ENCODE measurements around the gene AKT1. TPM values are rescaled to one million over a fixed set of nuclear protein-coding genes. Genes with fewer than 3 reads are reported as not detected.

Gene AKT1
- polyA plus RNA-seq, 3 donors from 2014 or later, result 14.8 to 23.3 (median 21.3) TPM

DNA sequence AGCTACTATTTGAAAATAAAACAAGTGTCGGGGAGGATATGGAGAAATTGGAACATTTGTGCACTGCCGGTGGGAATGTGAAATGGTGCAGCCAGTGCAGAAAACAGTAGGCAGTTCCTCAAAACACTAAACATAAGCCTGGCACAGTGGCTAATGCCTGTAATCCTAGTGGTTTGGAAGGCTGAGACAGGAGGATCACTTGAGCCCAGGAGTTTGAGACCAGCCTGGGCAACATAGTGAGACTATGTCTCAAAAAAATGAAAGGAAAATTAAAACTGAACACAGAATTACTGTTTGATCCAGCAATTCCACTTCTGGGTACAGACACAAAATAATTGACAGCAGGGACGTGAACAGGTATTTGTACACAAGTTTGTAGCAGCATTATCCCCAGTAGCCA, 30.0 kb downstream of the AKT1 start:
- H3K27ac Mint-ChIP-seq, result peak overlapping the region in 2 of 6 donors; percentile 20 to 53
- H3K9me3 Mint-ChIP-seq, result no peaks in the 10 kb centered on the region

DNA sequence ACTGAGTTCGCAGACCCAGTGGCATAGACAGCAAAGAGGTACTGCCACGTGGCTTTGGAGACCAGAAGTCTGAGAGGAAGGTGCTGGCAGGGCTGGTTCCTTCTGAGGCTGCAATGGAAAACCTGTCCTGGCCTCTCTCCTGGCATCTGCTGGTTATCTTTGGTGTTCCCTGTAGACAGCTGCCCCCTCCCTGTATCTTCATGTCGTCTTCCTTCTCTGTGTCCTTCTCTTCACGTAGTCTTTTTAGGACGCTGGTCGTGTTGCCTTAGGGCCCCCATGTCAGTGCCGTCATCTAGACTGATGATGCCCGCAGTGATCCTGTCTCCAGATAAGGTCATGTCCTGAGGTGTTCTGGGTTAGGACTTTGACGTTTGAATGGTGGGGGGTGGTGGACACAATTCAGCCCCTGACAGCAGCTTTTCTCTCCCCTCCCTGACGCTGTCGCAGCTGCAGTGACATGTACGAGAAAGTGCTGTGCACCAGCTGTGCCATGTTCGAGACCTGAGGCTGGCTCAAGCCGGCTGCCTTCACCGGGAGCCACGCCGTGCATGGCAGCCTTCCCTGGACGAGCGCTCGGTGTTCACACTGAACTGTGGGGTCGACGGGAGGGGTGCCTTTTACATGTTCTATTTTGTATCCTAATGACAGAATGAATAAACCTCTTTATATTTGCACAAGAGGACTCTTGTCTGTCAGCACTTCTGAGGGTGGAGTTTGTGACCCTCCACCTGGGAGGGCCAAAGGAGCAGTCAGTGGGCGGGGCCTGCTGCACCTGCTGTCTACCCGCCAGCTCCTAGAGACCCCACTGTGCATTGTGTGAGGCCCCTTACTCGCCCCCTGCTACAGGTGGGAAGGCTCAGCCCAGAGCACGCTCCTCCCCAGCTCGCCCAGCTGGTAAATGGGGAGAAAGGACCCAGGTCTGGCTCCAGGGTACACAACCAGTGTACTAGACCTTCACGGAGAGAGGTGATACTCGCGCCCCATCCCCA, 36.3 kb downstream of the AKT1 start:
- H3K4me3 Mint-ChIP-seq, result no peak overlapping the region
- H3K27me3 Mint-ChIP-seq (ENCODE audit: low read depth in 3 of 3), result peaks cover 0 to 9% (median 6%) of the 10 kb centered on the region in 3 donors
- no peak for DNase-seq
- H3K36me3 Mint-ChIP-seq, result peaks cover 4 to 16% (median 14%) of the 10 kb centered on the region in 3 donors
- peaks cover 11 to 17% of the 10 kb centered on the region in 2 donors for H3K4me1 Mint-ChIP-seq
- H3K27ac Mint-ChIP-seq, result no peak overlapping the region
- H3K9me3 Mint-ChIP-seq, result no peaks in the 10 kb centered on the region

More for the DNA sequence above, 30.0 kb downstream of the AKT1 start:
- DNase-seq, result no peak
- H3K4me1 Mint-ChIP-seq, result peaks cover 0 to 1% of the 10 kb centered on the region in 2 donors
- H3K27me3 Mint-ChIP-seq (ENCODE audit: low read depth in 3 of 3), result peaks cover 0 to 4% (median 2%) of the 10 kb centered on the region in 3 donors
- peaks cover 4 to 11% (median 11%) of the 10 kb centered on the region in 3 donors for H3K36me3 Mint-ChIP-seq
- H3K4me3 Mint-ChIP-seq, result no peak overlapping the region

DNA sequence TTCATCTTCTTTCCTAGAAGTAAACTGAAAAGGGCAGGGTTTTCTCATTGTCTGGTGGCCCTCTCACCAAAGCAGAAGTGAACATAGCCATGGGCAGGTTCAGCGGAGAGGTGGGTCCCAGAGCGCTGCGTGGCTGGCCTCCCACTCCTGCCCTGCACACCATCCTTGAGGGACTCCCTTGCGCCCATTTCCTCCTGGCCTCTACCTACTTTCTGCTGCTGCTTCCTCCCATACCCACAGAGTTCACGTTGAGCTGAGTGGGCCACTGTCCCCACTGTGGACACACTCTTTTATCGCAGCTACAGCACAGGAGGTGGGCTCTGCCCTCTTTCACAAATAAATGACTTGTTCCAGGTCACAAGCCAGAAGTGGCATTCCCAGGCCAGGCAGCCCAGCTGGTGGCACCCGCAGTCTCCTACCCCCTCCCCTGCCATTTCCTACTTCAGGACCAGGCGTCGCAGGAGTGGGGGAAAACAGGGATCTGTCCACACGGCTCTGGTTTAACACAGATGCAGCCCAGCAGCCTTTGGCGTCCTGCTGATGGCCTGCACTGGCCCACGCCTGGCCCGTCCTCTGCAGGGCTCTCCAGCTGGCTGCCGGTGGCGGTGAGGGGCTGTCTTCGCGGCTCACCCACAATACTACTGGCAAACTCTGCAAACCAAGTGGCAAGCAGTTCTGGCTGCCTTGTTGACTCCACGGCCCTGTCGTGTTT, 37.7 kb downstream of the AKT1 start:
- no peak overlapping the region for H3K4me3 Mint-ChIP-seq
- H3K4me1 Mint-ChIP-seq, result peaks cover 21 to 29% of the 10 kb centered on the region in 2 donors
- peaks cover under 1 to 13% (median 11%) of the 10 kb centered on the region in 3 donors for H3K27me3 Mint-ChIP-seq (ENCODE audit: low read depth in 3 of 3)
- H3K9me3 Mint-ChIP-seq, result no peaks in the 10 kb centered on the region
- no peak for DNase-seq
- no peak overlapping the region for H3K27ac Mint-ChIP-seq
- H3K36me3 Mint-ChIP-seq, result peaks cover 4 to 16% (median 14%) of the 10 kb centered on the region in 3 donors

DNA sequence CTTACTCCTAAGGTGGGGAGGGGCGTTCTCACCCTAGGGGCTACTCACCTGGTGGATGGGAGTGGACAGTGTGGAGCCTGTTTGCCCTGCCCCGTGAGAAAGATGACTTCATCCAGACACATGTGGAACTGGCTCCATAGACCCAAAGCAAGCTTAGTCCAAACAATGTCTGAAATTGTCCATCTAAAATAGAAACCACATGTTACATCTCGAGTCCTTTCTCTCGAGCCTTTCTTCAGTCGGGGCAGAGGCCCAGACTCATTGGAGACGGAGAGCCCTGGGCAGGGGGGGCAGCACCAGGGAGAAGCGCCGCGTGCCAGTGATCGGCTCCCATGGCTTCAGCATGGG, 38.3 kb downstream of the AKT1 start:
- Mint-ChIP-seq H3K9me3 (no peaks in the 10 kb centered on the region), H3K4me3 (no peak overlapping the region), H3K4me1 (peaks cover 27 to 33% of the 10 kb centered on the region in 2 donors), H3K36me3 (peaks cover 3 to 14% (median 12%) of the 10 kb centered on the region in 3 donors), H3K27me3 (ENCODE audit: low read depth in 3 of 3) (peaks cover 4 to 17% (median 15%) of the 10 kb centered on the region in 3 donors), H3K27ac (peak overlapping the region in 1 of 6 donors; percentile 43)
- no peak for DNase-seq

DNA sequence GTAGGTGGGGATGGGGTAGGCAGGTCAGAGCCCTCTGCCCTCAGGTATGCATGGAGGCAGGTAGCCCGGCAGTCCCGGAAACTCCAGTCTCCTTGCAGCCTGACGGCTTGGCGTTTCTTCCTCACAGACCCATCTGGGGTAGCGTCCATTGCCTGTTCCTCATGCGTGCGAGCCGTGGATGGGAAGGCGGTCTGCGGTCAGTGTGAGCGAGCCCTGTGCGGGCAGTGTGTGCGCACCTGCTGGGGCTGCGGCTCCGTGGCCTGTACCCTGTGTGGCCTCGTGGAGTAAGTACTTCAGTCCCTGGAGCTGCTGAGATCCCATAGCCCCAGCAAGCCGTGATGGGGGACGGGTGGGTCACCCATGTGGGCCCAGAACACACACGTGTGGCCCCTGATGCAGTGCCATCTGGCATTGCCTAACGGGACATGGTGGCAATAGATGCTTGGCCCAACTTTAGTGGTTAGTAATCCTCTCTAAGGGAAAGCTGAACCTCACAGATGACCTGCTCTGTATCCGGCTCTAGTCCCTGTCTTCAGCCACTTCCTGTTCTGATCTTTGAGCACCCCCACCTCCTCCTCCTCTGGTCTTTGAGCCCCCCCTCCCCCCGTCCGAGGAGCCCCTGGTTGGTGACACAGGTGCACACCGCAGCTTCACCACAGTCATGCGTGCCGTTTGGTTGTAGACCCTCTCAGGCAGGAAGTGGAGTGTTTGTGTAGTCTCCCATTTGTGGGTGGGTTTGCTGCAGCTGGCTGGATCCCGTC, 38.9 kb downstream of the AKT1 start:
- peak overlapping the region in 2 of 6 donors; percentile 24 to 43 for H3K27ac Mint-ChIP-seq

DNA sequence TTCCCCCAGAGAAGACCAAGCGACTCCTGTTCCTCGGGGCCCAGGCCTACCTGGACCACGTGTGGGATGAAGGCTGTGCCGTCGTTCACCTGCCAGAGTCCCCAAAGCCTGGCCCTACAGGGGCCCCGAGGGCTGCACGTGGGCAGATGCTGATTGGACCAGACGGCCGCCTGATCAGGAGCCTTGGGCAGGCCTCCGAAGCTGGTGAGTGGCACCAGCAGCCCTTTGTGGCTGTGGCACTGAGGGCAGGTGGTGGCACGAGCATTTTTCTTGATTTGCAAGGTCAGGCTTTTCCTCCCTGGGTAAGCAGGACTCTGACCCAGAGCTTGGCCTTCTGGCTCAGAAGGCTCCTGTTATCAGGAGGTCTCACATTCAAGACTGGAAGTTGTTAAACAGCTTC, 39.9 kb downstream of the AKT1 start:
- Mint-ChIP-seq H3K4me3 (peak overlapping the region in 1 of 5 donors; percentile 93), H3K27ac (peak overlapping the region in 1 of 6 donors; percentile 5), H3K27me3 (ENCODE audit: low read depth in 3 of 3) (peaks cover 4 to 15% (median 13%) of the 10 kb centered on the region in 3 donors), H3K36me3 (peaks cover 0 to 5% (median 3%) of the 10 kb centered on the region in 3 donors), H3K9me3 (no peaks in the 10 kb centered on the region), H3K4me1 (peaks cover 28 to 36% of the 10 kb centered on the region in 2 donors)
- no peak for DNase-seq

More for the DNA sequence above, 38.9 kb downstream of the AKT1 start:
- Mint-ChIP-seq H3K27me3 (ENCODE audit: low read depth in 3 of 3) (peaks cover 4 to 15% (median 15%) of the 10 kb centered on the region in 3 donors), H3K9me3 (no peaks in the 10 kb centered on the region), H3K4me1 (peaks cover 28 to 33% of the 10 kb centered on the region in 2 donors), H3K36me3 (peaks cover 0 to 10% (median 10%) of the 10 kb centered on the region in 3 donors), H3K4me3 (no peak overlapping the region)
- no peak for DNase-seq

DNA sequence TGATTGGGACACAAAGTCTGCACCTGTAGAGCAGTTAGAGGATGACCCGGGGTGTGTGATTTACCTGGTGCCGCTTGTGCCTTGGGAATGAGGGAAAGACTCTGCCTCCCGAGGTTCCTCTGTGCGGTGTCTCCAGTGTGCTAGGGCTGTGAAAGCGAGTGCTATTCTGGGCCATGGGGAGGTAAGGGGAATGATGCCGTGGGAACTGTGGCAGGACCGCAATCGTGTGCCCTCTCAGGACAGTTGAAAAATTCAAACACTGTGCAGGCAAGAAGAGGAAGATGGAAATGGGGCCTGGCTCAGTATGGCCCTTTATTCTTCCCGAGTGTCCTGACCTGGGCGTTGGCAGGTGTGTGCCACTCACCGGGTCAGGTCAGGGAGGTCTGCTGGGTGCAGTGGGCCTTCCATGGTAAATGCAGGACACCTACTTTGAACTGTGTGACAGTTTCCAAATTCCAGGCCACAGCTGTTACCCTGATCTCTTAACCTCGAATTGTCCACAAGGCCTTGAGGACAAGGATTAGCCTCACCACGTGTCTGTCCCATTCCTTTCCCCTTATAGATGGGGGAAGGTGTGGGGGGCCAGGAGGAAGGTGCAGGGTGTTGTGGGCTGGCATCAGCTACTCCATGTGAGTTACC, 41.2 kb downstream of the AKT1 start:
- H3K4me1 Mint-ChIP-seq, result peaks cover 28 to 36% of the 10 kb centered on the region in 2 donors

DNA sequence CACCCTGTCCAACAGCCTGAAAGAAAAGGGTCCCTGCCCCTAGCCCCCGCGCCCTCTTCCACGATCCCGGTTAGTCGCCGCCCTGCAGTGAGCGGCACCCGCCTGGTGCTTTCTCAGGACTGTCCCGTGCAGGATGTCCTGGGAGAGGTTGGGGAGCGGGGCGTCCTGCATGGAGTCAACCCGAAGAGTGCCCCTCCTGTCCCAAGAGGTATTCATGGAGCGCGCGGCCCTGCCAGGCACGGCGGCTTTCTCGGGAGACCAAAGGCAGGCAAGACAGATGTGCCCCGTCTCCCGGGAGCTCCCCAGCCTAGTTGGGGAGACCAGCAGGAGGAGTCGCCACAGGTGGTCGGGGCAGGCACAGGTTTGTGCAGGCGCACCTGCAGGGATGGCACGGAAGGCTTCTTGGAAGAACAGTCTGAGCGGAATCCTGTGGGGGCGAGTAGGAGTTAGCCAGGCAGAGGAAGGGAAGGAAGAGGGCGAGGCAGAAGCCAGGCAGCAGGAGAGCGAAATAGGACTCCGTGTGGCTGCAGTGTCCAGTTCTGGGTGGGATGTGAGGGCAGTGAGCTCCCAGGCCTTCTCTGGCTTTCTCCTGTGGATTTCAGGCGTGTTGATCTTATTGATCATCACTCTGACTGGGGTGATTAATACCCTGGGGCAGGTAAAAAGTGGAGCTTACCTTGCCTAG, 41.9 kb downstream of the AKT1 start:
- Mint-ChIP-seq H3K36me3 (peaks cover 0 to 5% (median 3%) of the 10 kb centered on the region in 3 donors), H3K9me3 (no peaks in the 10 kb centered on the region), H3K4me3 (peak overlapping the region; percentile 78 to 93 (median 82)), H3K27me3 (ENCODE audit: low read depth in 3 of 3) (peaks cover 4 to 13% (median 12%) of the 10 kb centered on the region in 3 donors), H3K4me1 (peaks cover 28 to 38% of the 10 kb centered on the region in 2 donors), H3K27ac (peak overlapping the region; percentile 72 to 89 (median 84))
- DNase-seq, result peak in 2 of 3 donors; percentile 12 to 15

More for the DNA sequence above, 41.2 kb downstream of the AKT1 start:
- Mint-ChIP-seq H3K27me3 (ENCODE audit: low read depth in 3 of 3) (peaks cover 4 to 15% (median 13%) of the 10 kb centered on the region in 3 donors), H3K4me3 (peak overlapping the region; percentile 78 to 93 (median 82)), H3K36me3 (peaks cover 0 to 5% (median 3%) of the 10 kb centered on the region in 3 donors), H3K27ac (peak overlapping the region; percentile 72 to 89 (median 84)), H3K9me3 (no peaks in the 10 kb centered on the region)
- DNase-seq, result no peak

DNA sequence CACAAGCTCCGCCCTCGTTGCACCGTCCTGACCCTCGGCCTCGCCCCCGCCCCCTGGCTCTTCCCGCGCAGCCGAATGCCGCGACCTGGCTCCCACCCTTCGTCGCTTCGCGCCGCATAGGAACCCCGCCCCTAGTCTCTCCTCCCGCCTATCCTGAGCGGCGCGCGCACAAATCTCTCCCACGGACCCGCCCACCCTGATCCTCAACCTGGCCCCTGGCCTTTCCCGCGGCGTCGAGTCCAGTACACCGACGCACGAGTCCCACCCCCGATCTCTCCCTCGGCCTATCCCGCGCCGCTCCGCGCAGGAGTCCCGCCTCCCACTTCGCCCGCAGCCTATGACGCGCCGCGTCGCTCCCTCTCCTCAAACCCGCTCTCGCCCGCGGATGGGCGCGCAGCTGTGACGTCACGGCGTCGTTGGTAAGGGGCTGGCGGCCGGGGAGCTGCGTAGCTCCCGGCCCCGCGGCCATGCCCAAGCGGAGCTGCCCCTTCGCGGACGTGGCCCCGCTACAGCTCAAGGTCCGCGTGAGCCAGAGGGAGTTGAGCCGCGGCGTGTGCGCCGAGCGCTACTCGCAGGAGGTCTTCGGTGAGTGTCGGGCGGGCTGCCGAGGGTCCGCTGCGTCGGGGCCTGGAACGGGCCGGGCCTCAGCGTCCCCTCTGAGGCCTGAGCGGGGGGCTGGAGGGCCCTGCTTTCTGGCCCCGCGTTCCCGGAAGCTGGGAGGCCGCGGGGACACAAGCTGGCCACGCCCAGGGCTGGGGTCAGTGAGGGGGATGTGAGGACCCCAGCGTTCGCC, 42.6 kb downstream of the AKT1 start, which contains the start of gene SIVA1:
Gene SIVA1 (plus strand): TSS at position 413 of the 793 bp plus-strand sequence. CDS start 55 bp downstream, at position 468.
- peak; percentile 99 for DNase-seq
- H3K9me3 Mint-ChIP-seq, result no peaks in the 10 kb centered on the region
- H3K4me1 Mint-ChIP-seq, result peaks cover 28 to 39% of the 10 kb centered on the region in 2 donors
- H3K27me3 Mint-ChIP-seq (ENCODE audit: low read depth in 3 of 3), result peaks cover 4 to 13% (median 12%) of the 10 kb centered on the region in 3 donors
- peak within 1 kb of the TSS; percentile 85 to 96 (median 89) for H3K27ac Mint-ChIP-seq
- H3K36me3 Mint-ChIP-seq, result peaks cover 0 to 5% (median 3%) of the 10 kb centered on the region in 3 donors
- H3K4me3 Mint-ChIP-seq, result peak within 1 kb of the TSS; percentile 88 to 93 (median 92)

DNA sequence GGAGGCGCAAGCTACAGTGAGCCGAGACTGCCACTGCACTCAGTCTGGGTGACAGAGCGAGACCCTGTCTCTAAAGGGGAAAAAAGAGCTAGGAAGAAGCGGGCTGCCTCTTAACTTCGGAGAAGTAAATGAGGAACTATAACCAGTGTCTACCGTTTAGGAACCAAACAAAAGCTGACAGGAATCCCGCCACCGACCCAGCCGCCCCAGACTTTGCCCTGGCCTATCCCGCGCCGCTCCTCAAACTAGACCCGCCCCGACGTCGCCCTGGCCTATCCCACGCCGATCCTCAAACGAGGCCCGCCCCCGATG, 43.2 kb downstream of the AKT1 start:
- no peak for DNase-seq
- Mint-ChIP-seq H3K36me3 (peaks cover 0 to 5% (median 3%) of the 10 kb centered on the region in 3 donors), H3K27ac (peak overlapping the region; percentile 73 to 96 (median 89)), H3K4me3 (peak overlapping the region; percentile 88 to 93 (median 92)), H3K9me3 (no peaks in the 10 kb centered on the region), H3K4me1 (peaks cover 28 to 39% of the 10 kb centered on the region in 2 donors), H3K27me3 (ENCODE audit: low read depth in 3 of 3) (peaks cover 4 to 13% (median 12%) of the 10 kb centered on the region in 3 donors)

DNA sequence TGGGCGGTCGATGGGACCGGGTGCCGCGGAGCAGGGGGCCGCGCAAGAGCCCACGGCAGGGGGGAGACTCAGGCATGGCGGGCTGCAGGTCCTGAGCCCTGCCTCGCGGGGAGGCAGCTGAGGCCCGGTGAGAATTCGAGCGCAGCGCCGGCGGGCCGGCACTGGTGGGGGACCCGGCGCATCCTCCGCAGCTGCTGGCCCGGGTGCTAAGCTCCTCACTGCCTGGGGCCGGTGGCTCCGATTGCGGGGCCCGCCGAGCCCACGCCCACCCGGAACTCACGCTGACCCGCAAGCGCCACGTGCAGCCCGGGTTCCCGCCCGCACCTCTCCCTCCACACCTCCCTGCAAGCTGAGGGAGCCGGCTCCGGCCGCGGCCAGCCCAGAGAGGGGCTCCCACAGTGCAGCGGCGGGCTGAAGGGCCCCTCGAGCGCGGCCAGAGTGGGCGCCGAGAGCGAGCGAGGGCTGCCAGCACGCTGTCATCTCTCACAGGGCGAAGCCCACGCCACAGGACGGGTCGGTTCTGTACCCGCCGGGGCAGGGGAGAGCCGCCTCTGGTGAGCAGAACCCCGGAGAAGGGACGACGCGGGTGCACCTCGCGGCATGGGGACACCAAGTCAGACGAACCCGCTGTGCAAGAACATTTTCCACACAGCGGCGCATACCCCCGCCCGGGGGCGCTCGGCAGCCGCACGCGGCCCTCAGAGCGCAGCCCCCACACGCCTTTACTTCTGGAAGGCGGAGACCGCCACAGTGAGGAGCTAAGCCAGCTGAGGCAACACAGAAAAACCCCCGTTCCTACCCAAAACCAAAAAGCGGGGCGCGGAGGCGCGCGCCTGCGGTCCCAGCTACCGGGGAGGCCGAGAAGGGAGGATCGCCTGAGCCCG, 43.8 kb downstream of the AKT1 start:
- Mint-ChIP-seq H3K9me3 (no peaks in the 10 kb centered on the region), H3K4me1 (peaks cover 28 to 36% of the 10 kb centered on the region in 2 donors), H3K4me3 (peak overlapping the region; percentile 88 to 93 (median 92)), H3K27ac (peak overlapping the region in 5 of 6 donors; percentile 73 to 96 (median 90)), H3K27me3 (ENCODE audit: low read depth in 3 of 3) (peaks cover 4 to 13% (median 12%) of the 10 kb centered on the region in 3 donors), H3K36me3 (peaks cover 0 to 3% (median 0%) of the 10 kb centered on the region in 3 donors)
- no peak for DNase-seq

All from immature natural killer cell (primary cell).